ENCODE data around the gene OR4C16. TPM values are rescaled to one million over a fixed set of nuclear protein-coding genes. Genes with fewer than 3 reads are reported as not detected.

OR4C16 gene
- not detected for total RNA-seq
- not detected for polyA plus RNA-seq
- long read RNA-seq, donor 1, result 0 reads
- long read RNA-seq, donor 2, result 0 reads
- long read RNA-seq, donor 3, result 0 reads

GRCh38 chr11:55571828-55572227, at the start of gene OR4C16:
Gene OR4C16, plus strand, starts transcription at chr11:55572128. Its CDS starts 0 bp downstream, at chr11:55572128.
- DNase-seq, result no peak
- 47 to 78% (median 57%) methylated on average over 3 of the region's 3 CpGs for WGBS, 3 donors
- Histone ChIP-seq H3K27ac (no peak within 1 kb of the TSS), H3K9me3 (no peaks in the 10 kb centered on the region), H3K27me3 (no peaks in the 10 kb centered on the region), H3K4me1 (ENCODE audit: insufficient read depth) (no peaks in the 10 kb centered on the region), H3K4me3 (no peak within 1 kb of the TSS), H3K36me3 (no peaks in the 10 kb centered on the region)
- intact Hi-C loops (cut with DNase I), result no loop called here
- TF ChIP-seq EP300 (IDR thresholded peaks at IDR 0.05) (no peak), CTCF (IDR thresholded peaks at IDR 0.05) (no peak), POLR2A (IDR thresholded peaks at IDR 0.05) (no peak)

GRCh38 chr11:55554169-55554568, 17.8 kb upstream of the OR4C16 start, which contains the start of gene OR4C15:
Gene OR4C15, plus strand, starts transcription at chr11:55554469. Its CDS starts 0 bp downstream, at chr11:55554469.
- Histone ChIP-seq H3K27me3 (no peaks in the 10 kb centered on the region), H3K4me1 (ENCODE audit: insufficient read depth) (no peaks in the 10 kb centered on the region), H3K36me3 (no peaks in the 10 kb centered on the region), H3K9me3 (no peaks in the 10 kb centered on the region), H3K27ac (no peak within 1 kb of the TSS), H3K4me3 (no peak within 1 kb of the TSS)
- no peak for DNase-seq
- TF ChIP-seq EP300 (IDR thresholded peaks at IDR 0.05), result no peak
- TF ChIP-seq POLR2A (IDR thresholded peaks at IDR 0.05), result no peak
- no peak for TF ChIP-seq CTCF (IDR thresholded peaks at IDR 0.05)
- intact Hi-C loops (cut with DNase I), result no loop called here

GRCh38 chr11:55572548-55572947, 620 bp downstream of the OR4C16 start:
- TF ChIP-seq CTCF (IDR thresholded peaks at IDR 0.05) (no peak), POLR2A (IDR thresholded peaks at IDR 0.05) (no peak), EP300 (IDR thresholded peaks at IDR 0.05) (no peak)

GRCh38 chr11:55607545-55607944, 35.6 kb downstream of the OR4C16 start, which contains the start of gene OR4C11:
Gene OR4C11, minus strand, starts transcription at chr11:55607645. Its CDS starts 3,272 bp downstream, at chr11:55604373.
- WGBS, 3 donors, result 29 to 55% (median 49%) methylated on average over 2 of the region's 2 CpGs
- no peak within 1 kb of the TSS for H3K4me3 ChIP-seq
- intact Hi-C loops (cut with DNase I), result no loop called here
- H3K27ac ChIP-seq, result no peak within 1 kb of the TSS
- H3K27me3 ChIP-seq, result no peaks in the 10 kb centered on the region
- no peaks in the 10 kb centered on the region for H3K36me3 ChIP-seq
- TF ChIP-seq POLR2A (IDR thresholded peaks at IDR 0.05), result no peak
- no peak for TF ChIP-seq EP300 (IDR thresholded peaks at IDR 0.05)
- TF ChIP-seq CTCF (IDR thresholded peaks at IDR 0.05), result no peak
- H3K9me3 ChIP-seq, result no peaks in the 10 kb centered on the region
- no peak for DNase-seq
- H3K4me1 ChIP-seq (ENCODE audit: insufficient read depth), result no peaks in the 10 kb centered on the region

More at GRCh38 chr11:55572548-55572947, 620 bp downstream of the OR4C16 start:
- Histone ChIP-seq H3K9me3 (no peaks in the 10 kb centered on the region), H3K4me1 (ENCODE audit: insufficient read depth) (no peaks in the 10 kb centered on the region), H3K27ac (no peak overlapping the region), H3K4me3 (no peak overlapping the region), H3K36me3 (no peaks in the 10 kb centered on the region), H3K27me3 (no peaks in the 10 kb centered on the region)
- no peak for DNase-seq
- intact Hi-C loops (cut with DNase I), result no loop called here
- WGBS, 3 donors, result 24 to 33% (median 31%) methylated on average over 1 of the region's 1 CpG

Other genes starting within 250 kb of the OR4C16 start
- not detected for gene OR4A16, start 228.9 kb upstream of the OR4C16 start, total RNA-seq
- gene OR4A16, start 228.9 kb upstream of the OR4C16 start, polyA plus RNA-seq, result not detected
- not detected for gene OR4A15, start 204.2 kb upstream of the OR4C16 start, total RNA-seq
- gene OR4A15, start 204.2 kb upstream of the OR4C16 start, polyA plus RNA-seq, result not detected
- not detected for gene OR4C15, start 17.7 kb upstream of the OR4C16 start, total RNA-seq
- gene OR4C15, start 17.7 kb upstream of the OR4C16 start, polyA plus RNA-seq, result not detected
- gene OR4C11, start 35.5 kb downstream of the OR4C16 start, total RNA-seq, result not detected
- gene OR4C11, start 35.5 kb downstream of the OR4C16 start, polyA plus RNA-seq, result not detected
- gene OR4P4, start 63.0 kb downstream of the OR4C16 start, total RNA-seq, result not detected
- not detected for gene OR4P4, start 63.0 kb downstream of the OR4C16 start, polyA plus RNA-seq
- not detected for gene OR4S2, start 76.2 kb downstream of the OR4C16 start, total RNA-seq
- not detected for gene OR4S2, start 76.2 kb downstream of the OR4C16 start, polyA plus RNA-seq
- not detected for gene OR4C6, start 90.1 kb downstream of the OR4C16 start, total RNA-seq
- gene OR4C6, start 90.1 kb downstream of the OR4C16 start, polyA plus RNA-seq, result not detected
- not detected for gene OR5D13, start 201.3 kb downstream of the OR4C16 start, total RNA-seq
- not detected for gene OR5D13, start 201.3 kb downstream of the OR4C16 start, polyA plus RNA-seq
- not detected for gene OR5D14, start 223.4 kb downstream of the OR4C16 start, total RNA-seq
- gene OR5D14, start 223.4 kb downstream of the OR4C16 start, polyA plus RNA-seq, result not detected
- not detected for gene OR5L1, start 239.2 kb downstream of the OR4C16 start, total RNA-seq
- gene OR5L1, start 239.2 kb downstream of the OR4C16 start, polyA plus RNA-seq, result not detected
- gene OR5D18, start 247.5 kb downstream of the OR4C16 start, total RNA-seq, result not detected
- not detected for gene OR5D18, start 247.5 kb downstream of the OR4C16 start, polyA plus RNA-seq

Data from ovary (tissue), 10 donors.